ENCODE measurements around the gene NALCN.

NALCN gene

DNA sequence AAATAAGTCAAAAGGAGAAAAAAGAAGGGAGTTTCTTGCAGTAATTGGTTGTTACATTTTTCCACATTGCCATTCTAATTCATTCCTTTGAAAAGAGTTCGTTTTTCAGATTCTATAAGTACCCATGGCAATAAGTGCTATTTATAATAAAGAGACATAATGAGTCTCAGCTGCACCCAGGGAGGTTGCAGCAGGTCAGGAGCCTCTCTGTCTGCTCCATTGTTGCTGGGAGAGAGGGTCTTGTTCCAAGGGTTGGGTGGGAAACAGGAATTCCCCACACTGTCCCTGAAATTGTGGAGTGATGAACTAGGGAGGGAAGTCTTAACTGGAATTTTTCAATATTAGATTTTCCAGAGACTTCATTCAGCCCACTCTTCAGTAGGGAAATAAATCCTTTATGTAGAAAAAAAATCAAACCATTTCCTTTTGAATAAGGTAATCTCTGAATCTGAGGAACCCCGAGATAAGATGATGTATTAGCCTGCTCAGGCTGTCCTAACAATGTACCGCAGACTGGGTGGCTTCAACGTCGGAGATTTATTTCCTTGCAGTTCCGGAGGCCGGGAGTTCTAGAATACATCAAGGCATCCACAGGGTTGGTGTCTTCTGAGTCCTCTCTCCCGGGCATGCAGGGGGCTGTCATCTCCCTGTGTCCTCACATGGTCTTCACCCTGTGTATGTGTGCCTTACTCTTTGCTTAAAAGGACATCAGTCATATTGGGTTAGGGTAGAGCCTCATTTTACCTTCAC lies 399.0 kb downstream of the NALCN start:
- TF ChIP-seq, protein P1, sequence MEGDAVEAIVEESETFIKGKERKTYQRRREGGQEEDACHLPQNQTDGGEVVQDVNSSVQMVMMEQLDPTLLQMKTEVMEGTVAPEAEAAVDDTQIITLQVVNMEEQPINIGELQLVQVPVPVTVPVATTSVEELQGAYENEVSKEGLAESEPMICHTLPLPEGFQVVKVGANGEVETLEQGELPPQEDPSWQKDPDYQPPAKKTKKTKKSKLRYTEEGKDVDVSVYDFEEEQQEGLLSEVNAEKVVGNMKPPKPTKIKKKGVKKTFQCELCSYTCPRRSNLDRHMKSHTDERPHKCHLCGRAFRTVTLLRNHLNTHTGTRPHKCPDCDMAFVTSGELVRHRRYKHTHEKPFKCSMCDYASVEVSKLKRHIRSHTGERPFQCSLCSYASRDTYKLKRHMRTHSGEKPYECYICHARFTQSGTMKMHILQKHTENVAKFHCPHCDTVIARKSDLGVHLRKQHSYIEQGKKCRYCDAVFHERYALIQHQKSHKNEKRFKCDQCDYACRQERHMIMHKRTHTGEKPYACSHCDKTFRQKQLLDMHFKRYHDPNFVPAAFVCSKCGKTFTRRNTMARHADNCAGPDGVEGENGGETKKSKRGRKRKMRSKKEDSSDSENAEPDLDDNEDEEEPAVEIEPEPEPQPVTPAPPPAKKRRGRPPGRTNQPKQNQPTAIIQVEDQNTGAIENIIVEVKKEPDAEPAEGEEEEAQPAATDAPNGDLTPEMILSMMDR (IDR thresholded peaks at IDR 0.05; ENCODE audit: borderline replicate concordance, extremely low read depth, low read length, poor library complexity, severe bottlenecking), result no peak
- TF ChIP-seq EZH2 (IDR thresholded peaks at IDR 0.05; ENCODE audit: borderline replicate concordance, low read depth, low read length, severe bottlenecking), result no peak
- ATAC-seq (ENCODE audit: insufficient read depth, low read depth) (no peak), DNase-seq (no peak)

DNA sequence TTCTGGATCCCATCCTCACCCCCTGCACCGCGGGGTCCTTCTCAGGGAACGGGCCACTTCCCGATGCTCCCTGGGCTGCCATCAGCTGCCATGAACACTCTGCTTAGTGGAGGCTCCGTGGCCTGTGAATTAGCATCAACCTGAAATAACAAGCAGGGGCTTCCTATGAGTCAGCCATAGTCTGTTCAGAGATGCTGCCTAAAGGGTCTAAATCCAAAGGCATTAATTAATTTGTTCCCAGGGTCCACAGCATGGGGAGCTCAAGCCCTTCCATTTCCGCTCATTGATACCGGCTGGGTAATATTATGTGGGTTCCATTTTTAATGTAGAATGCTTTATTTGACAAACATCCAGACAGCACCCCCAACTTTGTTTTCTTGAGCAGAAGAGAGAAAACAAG lies 399.8 kb downstream of the NALCN start:
- H3K9ac ChIP-seq (ENCODE audit: low read depth, low read length), result no peak overlapping the region
- H3K9me3 ChIP-seq (ENCODE audit: insufficient read depth, low read length, severe bottlenecking), result no peaks in the 10 kb centered on the region
- no peak overlapping the region for H2AFZ ChIP-seq (ENCODE audit: low read depth, low read length)
- no peak overlapping the region for H3K27ac ChIP-seq (ENCODE audit: low read length)
- DNase-seq, result no peak
- no peak overlapping the region for H3K4me3 ChIP-seq (ENCODE audit: low read depth in 1 of 2, low read length in 2 of 2)
- no peak for TF ChIP-seq EZH2 (IDR thresholded peaks at IDR 0.05; ENCODE audit: borderline replicate concordance, low read depth, low read length, severe bottlenecking)
- TF ChIP-seq, protein P1 (IDR thresholded peaks at IDR 0.05; ENCODE audit: borderline replicate concordance, extremely low read depth, low read length, poor library complexity, severe bottlenecking), result no peak
- no peak overlapping the region for H3K4me2 ChIP-seq (ENCODE audit: insufficient read depth, low read length)
- no peaks in the 10 kb centered on the region for H4K20me1 ChIP-seq (ENCODE audit: insufficient read depth, low read length)
- H3K36me3 ChIP-seq (ENCODE audit: insufficient read depth, low read length), result no peaks in the 10 kb centered on the region
- H3K4me1 ChIP-seq (ENCODE audit: insufficient read depth, low read length), result no peaks in the 10 kb centered on the region
- H3K79me2 ChIP-seq (ENCODE audit: insufficient read depth, low read length), result no peaks in the 10 kb centered on the region
- H3K27me3 ChIP-seq (ENCODE audit: insufficient read depth, low read length, poor library complexity), result no peaks in the 10 kb centered on the region
- ATAC-seq (ENCODE audit: insufficient read depth, low read depth), result no peak

More for the DNA sequence above, 399.0 kb downstream of the NALCN start:
- H2AFZ ChIP-seq (ENCODE audit: low read depth, low read length), result no peak overlapping the region
- H3K27me3 ChIP-seq (ENCODE audit: insufficient read depth, low read length, poor library complexity), result no peaks in the 10 kb centered on the region
- no peaks in the 10 kb centered on the region for H4K20me1 ChIP-seq (ENCODE audit: insufficient read depth, low read length)
- no peak overlapping the region for H3K9ac ChIP-seq (ENCODE audit: low read depth, low read length)
- H3K27ac ChIP-seq (ENCODE audit: low read length), result no peak overlapping the region
- no peaks in the 10 kb centered on the region for H3K9me3 ChIP-seq (ENCODE audit: insufficient read depth, low read length, severe bottlenecking)
- H3K79me2 ChIP-seq (ENCODE audit: insufficient read depth, low read length), result no peaks in the 10 kb centered on the region
- no peak overlapping the region for H3K4me2 ChIP-seq (ENCODE audit: insufficient read depth, low read length)
- no peaks in the 10 kb centered on the region for H3K36me3 ChIP-seq (ENCODE audit: insufficient read depth, low read length)
- H3K4me3 ChIP-seq (ENCODE audit: low read depth in 1 of 2, low read length in 2 of 2), result no peak overlapping the region
- H3K4me1 ChIP-seq (ENCODE audit: insufficient read depth, low read length), result no peaks in the 10 kb centered on the region

GRCh38 chr13:101013245-101013644 lies 403.1 kb downstream of the NALCN start:
- Histone ChIP-seq H3K4me2 (ENCODE audit: insufficient read depth, low read length) (no peak overlapping the region), H3K27me3 (ENCODE audit: insufficient read depth, low read length, poor library complexity) (no peaks in the 10 kb centered on the region), H3K4me1 (ENCODE audit: insufficient read depth, low read length) (no peaks in the 10 kb centered on the region), H4K20me1 (ENCODE audit: insufficient read depth, low read length) (no peaks in the 10 kb centered on the region), H2AFZ (ENCODE audit: low read depth, low read length) (no peak overlapping the region), H3K79me2 (ENCODE audit: insufficient read depth, low read length) (no peaks in the 10 kb centered on the region), H3K27ac (ENCODE audit: low read length) (no peak overlapping the region), H3K36me3 (ENCODE audit: insufficient read depth, low read length) (no peaks in the 10 kb centered on the region), H3K9me3 (ENCODE audit: insufficient read depth, low read length, severe bottlenecking) (no peaks in the 10 kb centered on the region), H3K4me3 (ENCODE audit: low read depth in 1 of 2, low read length in 2 of 2) (no peak overlapping the region), H3K9ac (ENCODE audit: low read depth, low read length) (no peak overlapping the region)
- no peak for TF ChIP-seq EZH2 (IDR thresholded peaks at IDR 0.05; ENCODE audit: borderline replicate concordance, low read depth, low read length, severe bottlenecking)
- TF ChIP-seq, protein P1 (IDR thresholded peaks at IDR 0.05; ENCODE audit: borderline replicate concordance, extremely low read depth, low read length, poor library complexity, severe bottlenecking), result no peak
- no peak for ATAC-seq (ENCODE audit: insufficient read depth, low read depth)
- DNase-seq, result no peak

Measured in DND-41 (cell line).